ENCODE results near the gene RRAD. TPM values are rescaled to one million over a fixed set of nuclear protein-coding genes. Genes with fewer than 3 reads are reported as not detected.
A peak's percentile ranks its signal among the peaks of the same experiment; 100 is the strongest.

The RRAD gene
- total and polyA plus RNA-seq, 2 of the 4 experiments (the other 2 are of a cell fraction): 1.3 to 2.1 TPM

DNA sequence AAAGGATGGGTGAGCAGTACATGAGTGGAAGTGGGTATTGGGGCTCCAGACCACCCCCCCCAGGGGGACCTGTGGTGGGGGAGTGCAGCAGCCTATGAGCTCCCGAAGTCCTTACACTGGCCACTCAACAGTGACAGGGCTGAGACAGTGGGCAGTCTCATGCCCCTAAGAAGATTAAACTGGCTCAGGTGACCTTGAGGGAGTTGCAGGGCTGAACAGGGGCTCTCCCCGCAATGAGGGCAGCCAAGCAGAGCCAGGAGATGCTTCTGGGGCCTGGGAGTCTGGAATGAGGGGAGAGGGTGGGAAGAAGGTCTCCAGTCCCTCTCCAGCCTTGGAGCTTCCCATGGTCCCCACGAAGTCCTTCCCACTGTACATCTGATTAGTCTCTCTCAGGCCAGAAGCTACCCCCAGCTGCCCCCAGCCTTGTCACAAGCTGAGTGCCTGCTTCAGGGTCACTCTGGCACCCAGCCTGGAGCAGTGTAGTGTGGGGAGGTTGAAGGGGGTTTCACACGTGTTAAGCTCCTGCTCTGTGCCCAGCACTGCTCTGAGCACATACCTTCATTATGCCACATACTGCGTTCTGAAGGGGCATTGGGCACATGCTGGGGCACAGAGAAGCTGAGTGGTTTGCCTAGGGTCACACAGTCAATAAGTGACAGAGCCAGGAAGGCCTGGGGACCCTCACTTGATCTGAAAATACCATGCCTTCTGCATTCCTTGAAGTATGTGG is 5.6 kb downstream of the RRAD start:
- Histone ChIP-seq H3K4me1 (ENCODE audit: control insufficient read depth, insufficient read depth, low read length) (peaks cover 3% of the 10 kb centered on the region), H4K8ac (ENCODE audit: low read depth in 2 of 2, low read length in 2 of 2) (no peak overlapping the region), H4K20me1 (ENCODE audit: insufficient read depth, low read length) (no peaks in the 10 kb centered on the region), H3K9ac (ENCODE audit: low read depth, low read length) (no peak overlapping the region), H2AK9ac (replicated peaks; ENCODE audit: low read depth, low read length, poor library complexity) (no peak overlapping the region), H2BK15ac (ENCODE audit: low read depth, low read length) (no peak overlapping the region), H3K56ac (ENCODE audit: extremely low read depth, insufficient read depth, low read length) (no peak overlapping the region; the same call in 1 of the 2 replicates), H3K4me3 (ENCODE audit: insufficient read depth, low read depth, low read length) (no peak overlapping the region), H3K27ac (ENCODE audit: insufficient read depth, low read length) (no peak overlapping the region), H2BK5ac (ENCODE audit: low read depth, low read length, poor library complexity, severe bottlenecking) (no peak overlapping the region), H3K9me1 (ENCODE audit: insufficient read depth, low read length) (no peaks in the 10 kb centered on the region), H2AFZ (replicated peaks; ENCODE audit: low read length, poor library complexity) (peak overlapping the region; percentile 5), H3K27me3 (ENCODE audit: control insufficient read depth, insufficient read depth, low read length) (peaks cover 39% of the 10 kb centered on the region), H2BK20ac (ENCODE audit: low read depth, low read length) (no peak overlapping the region), H2BK120ac (ENCODE audit: low read depth, low read length) (no peak overlapping the region), H2AK5ac (ENCODE audit: low read depth, low read length) (no peak overlapping the region), H3K4me2 (ENCODE audit: low read depth, low read length) (no peak overlapping the region), H3K79me1 (ENCODE audit: low read depth in 1 of 2, low read length in 2 of 2) (no peaks in the 10 kb centered on the region), H3K18ac (ENCODE audit: low read depth, low read length) (no peak overlapping the region), H3K4ac (ENCODE audit: low read depth, low read length) (no peak overlapping the region), H3K9me3 (ENCODE audit: control insufficient read depth, insufficient read depth, low read length) (no peaks in the 10 kb centered on the region), H4K5ac (ENCODE audit: low read depth, low read length) (no peak overlapping the region), H3K36me3 (ENCODE audit: control insufficient read depth, insufficient read depth, low read length) (no peaks in the 10 kb centered on the region), H3K23ac (ENCODE audit: low read depth, low read length) (no peak overlapping the region), H3K14ac (replicated peaks; ENCODE audit: low read depth, low read length) (no peak overlapping the region), H4K91ac (ENCODE audit: insufficient read depth, low read depth, low read length) (no peak overlapping the region)
- ChIA-PET CTCF (interaction anchor here (1.4 kb wide), 1 partner anchor 9 kb away, joined by 3 read pairs; no protein-coding TSS in a partner anchor), POLR2A (ENCODE audit: unreplicated experiment) (no interaction called here)
- intact Hi-C loops (cut with micrococcal nuclease) (no loop called here), dilution Hi-C loops (cut with HindIII; ENCODE audit: low sequenced_read_pairs, unreplicated experiment) (no loop called here), in situ Hi-C loops (cut with MboI; ENCODE audit: low sequenced_read_pairs) (no loop called here)
- DNase-seq (no peak), ATAC-seq (ENCODE audit: low read depth) (no peak)
- no peak for TF ChIP-seq MAFK (IDR thresholded peaks at IDR 0.05; ENCODE audit: low read depth, low read length)
- TF ChIP-seq, protein P1, sequence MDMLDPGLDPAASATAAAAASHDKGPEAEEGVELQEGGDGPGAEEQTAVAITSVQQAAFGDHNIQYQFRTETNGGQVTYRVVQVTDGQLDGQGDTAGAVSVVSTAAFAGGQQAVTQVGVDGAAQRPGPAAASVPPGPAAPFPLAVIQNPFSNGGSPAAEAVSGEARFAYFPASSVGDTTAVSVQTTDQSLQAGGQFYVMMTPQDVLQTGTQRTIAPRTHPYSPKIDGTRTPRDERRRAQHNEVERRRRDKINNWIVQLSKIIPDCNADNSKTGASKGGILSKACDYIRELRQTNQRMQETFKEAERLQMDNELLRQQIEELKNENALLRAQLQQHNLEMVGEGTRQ (IDR thresholded peaks at IDR 0.05; ENCODE audit: low read depth, low read length): no peak
- TF ChIP-seq CEBPB (IDR thresholded peaks at IDR 0.05; ENCODE audit: low read depth, low read length): no peak
- no peak for TF ChIP-seq SMC3 (IDR thresholded peaks at IDR 0.05; ENCODE audit: low read depth, low read length)
- TF ChIP-seq POLR2A (IDR thresholded peaks at IDR 0.05; ENCODE audit: low read depth, low read length): no peak
- no peak for TF ChIP-seq FOS (IDR thresholded peaks at IDR 0.05; ENCODE audit: low read depth, low read length)
- no peak for TF ChIP-seq CHD1 (IDR thresholded peaks at IDR 0.05; ENCODE audit: low read depth, low read length)
- no peak for TF ChIP-seq RCOR1 (IDR thresholded peaks at IDR 0.05; ENCODE audit: insufficient replicate concordance, low read length)
- TF ChIP-seq, protein P2, sequence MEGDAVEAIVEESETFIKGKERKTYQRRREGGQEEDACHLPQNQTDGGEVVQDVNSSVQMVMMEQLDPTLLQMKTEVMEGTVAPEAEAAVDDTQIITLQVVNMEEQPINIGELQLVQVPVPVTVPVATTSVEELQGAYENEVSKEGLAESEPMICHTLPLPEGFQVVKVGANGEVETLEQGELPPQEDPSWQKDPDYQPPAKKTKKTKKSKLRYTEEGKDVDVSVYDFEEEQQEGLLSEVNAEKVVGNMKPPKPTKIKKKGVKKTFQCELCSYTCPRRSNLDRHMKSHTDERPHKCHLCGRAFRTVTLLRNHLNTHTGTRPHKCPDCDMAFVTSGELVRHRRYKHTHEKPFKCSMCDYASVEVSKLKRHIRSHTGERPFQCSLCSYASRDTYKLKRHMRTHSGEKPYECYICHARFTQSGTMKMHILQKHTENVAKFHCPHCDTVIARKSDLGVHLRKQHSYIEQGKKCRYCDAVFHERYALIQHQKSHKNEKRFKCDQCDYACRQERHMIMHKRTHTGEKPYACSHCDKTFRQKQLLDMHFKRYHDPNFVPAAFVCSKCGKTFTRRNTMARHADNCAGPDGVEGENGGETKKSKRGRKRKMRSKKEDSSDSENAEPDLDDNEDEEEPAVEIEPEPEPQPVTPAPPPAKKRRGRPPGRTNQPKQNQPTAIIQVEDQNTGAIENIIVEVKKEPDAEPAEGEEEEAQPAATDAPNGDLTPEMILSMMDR (conservative IDR thresholded peaks at IDR 0.05; ENCODE audit: low read depth, low read length): no peak
- TF ChIP-seq NFE2L2 (IDR thresholded peaks at IDR 0.05; ENCODE audit: low read depth, low read length): no peak
- no peak for TF ChIP-seq BHLHE40 (IDR thresholded peaks at IDR 0.05; ENCODE audit: low read depth, low read length)
- no peak for TF ChIP-seq MAZ (IDR thresholded peaks at IDR 0.05; ENCODE audit: borderline replicate concordance, low read depth, low read length)
- no peak for TF ChIP-seq RFX5 (IDR thresholded peaks at IDR 0.05; ENCODE audit: low read depth, low read length)
- no peak for TF ChIP-seq RAD21 (IDR thresholded peaks at IDR 0.05; ENCODE audit: low read length)
- no peak for TF ChIP-seq MXI1 (IDR thresholded peaks at IDR 0.05; ENCODE audit: borderline replicate concordance, low read depth, low read length)
- TF ChIP-seq, protein P3, sequence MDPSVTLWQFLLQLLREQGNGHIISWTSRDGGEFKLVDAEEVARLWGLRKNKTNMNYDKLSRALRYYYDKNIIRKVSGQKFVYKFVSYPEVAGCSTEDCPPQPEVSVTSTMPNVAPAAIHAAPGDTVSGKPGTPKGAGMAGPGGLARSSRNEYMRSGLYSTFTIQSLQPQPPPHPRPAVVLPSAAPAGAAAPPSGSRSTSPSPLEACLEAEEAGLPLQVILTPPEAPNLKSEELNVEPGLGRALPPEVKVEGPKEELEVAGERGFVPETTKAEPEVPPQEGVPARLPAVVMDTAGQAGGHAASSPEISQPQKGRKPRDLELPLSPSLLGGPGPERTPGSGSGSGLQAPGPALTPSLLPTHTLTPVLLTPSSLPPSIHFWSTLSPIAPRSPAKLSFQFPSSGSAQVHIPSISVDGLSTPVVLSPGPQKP (IDR thresholded peaks at IDR 0.05; ENCODE audit: borderline replicate concordance, low read depth, low read length): no peak
- WGBS, 2 experiments (ENCODE audit: extremely low coverage in 2 of 2, insufficient read length in 1 of 2): no CpG with 5 or more reads among the region's 5 CpGs
- BruUV-seq (replicated peaks): no TSS peak

Measured in IMR-90 (cell line).